ENCODE measurements around the gene ZDHHC8.

DNA sequence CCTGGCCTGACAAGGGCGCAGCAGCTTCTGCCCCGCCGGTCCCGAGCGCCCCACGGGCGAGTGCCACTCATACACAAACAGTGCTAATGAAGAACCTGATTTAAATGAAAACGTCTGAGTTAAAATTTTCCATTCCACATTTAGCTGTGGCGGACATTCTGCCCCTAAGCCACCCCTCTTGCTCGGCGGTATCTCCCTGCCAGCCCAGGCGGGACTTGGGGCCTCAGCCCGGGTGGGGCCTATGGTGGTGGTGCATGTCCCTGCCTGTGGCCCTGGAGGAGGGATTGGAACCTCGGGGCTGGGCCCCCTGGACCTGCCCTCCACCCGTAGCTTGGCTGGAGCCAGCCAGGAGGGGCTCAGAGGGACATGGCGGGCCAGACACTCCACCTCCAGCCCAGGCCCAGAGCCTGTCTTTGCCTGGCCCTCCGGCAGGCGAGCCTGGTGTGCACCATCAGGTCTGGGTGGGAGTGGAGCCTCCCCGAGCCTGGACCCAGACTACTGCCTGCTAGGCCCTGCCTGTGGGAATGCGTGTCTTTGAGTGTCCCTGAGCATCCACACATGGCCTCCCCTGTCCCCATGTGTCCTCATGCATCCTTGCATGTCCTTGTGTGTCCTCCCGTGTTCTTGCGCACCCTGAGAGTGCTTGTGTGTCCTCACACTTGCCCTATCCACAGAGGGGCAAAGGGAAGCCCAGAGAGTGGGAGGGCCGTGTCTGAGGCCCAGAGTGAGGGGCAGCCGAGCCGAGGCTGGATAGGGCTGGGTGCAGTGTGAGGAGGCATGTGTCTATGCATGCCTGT, 4.4 kb downstream of the ZDHHC8 start:
- TF ChIP-seq, protein P1, sequence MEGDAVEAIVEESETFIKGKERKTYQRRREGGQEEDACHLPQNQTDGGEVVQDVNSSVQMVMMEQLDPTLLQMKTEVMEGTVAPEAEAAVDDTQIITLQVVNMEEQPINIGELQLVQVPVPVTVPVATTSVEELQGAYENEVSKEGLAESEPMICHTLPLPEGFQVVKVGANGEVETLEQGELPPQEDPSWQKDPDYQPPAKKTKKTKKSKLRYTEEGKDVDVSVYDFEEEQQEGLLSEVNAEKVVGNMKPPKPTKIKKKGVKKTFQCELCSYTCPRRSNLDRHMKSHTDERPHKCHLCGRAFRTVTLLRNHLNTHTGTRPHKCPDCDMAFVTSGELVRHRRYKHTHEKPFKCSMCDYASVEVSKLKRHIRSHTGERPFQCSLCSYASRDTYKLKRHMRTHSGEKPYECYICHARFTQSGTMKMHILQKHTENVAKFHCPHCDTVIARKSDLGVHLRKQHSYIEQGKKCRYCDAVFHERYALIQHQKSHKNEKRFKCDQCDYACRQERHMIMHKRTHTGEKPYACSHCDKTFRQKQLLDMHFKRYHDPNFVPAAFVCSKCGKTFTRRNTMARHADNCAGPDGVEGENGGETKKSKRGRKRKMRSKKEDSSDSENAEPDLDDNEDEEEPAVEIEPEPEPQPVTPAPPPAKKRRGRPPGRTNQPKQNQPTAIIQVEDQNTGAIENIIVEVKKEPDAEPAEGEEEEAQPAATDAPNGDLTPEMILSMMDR (IDR thresholded peaks at IDR 0.05; ENCODE audit: extremely low read depth in 1 of 2, insufficient read depth in 1 of 2, low read depth in 1 of 2, low read length in 2 of 2), result no peak
- TF ChIP-seq POLR2AphosphoS5 (IDR thresholded peaks at IDR 0.05; ENCODE audit: insufficient read depth, low read depth, low read length), result no peak
- TF ChIP-seq POLR2A (IDR thresholded peaks at IDR 0.05; ENCODE audit: low read depth, low read length), result no peak
- TF ChIP-seq EZH2 (IDR thresholded peaks at IDR 0.05; ENCODE audit: borderline replicate concordance, low read depth, low read length, severe bottlenecking), result no peak
